NCI-H510A (cell line): ENCODE data around the gene CDC26.
"Not testable (repeated sequence)": the region's sequence is repeated elsewhere in the genome, so short reads cannot be mapped to it uniquely, and the experiment has no call there.

Experiments used
- DNase-seq: peaks from one replicate; lab custom pipeline; 2025; lab: John Stamatoyannopoulos, UW

Gene CDC26

DNA sequence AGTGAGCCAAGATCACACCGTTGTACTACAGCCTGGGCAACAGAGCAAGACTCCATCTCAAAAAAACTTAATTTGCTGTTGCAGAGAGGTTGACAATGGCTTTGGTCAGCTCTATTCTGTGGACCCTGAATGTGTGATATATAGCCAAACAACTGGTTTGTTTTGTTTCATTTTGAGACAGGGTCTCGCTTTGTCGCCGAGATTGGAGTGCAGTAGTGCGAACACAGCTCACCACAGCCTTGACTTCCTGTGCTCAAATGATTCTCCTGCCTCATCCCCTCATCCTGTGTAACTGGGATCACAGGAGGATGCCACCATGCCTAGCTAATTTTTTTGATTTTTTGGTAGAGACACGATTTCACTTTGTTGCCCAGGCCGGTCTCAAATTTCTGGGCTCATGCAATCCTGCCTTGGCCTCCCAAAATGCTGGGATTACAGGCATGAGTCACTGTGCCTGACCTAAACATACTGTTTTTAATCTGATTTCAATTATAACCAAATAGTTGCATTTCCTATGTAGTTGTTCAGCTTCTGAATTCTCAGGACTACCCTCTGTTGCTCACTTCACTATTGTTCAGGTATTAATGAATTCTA lies 18.0 kb upstream of the CDC26 start:
- DNase-seq: no peak

DNA sequence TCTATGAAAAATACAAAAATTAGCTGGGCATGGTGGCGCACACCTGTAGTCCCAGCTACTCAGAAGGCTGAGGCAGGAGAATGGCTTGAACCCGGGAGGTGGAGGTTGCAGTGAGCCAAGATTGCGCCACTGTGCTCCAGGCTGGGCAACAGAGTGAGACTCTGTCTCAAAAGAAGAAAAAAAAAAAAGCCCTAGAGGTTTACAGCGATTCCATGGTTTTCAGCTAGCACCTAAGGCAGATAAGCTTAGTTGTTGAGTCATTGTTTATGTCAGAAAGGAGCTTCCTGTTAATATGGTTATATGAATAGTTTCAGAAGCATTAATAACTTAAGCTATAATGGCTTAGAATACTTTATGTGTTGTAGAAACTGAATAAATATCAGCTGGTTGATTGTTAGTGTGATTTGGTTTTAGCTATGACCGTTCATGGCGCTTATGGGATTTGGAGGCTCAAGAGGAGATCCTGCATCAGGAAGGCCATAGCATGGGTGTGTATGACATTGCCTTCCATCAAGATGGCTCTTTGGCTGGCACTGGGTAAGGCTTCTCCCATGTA lies 14.8 kb upstream of the CDC26 start:
- DNase-seq: no peak

DNA sequence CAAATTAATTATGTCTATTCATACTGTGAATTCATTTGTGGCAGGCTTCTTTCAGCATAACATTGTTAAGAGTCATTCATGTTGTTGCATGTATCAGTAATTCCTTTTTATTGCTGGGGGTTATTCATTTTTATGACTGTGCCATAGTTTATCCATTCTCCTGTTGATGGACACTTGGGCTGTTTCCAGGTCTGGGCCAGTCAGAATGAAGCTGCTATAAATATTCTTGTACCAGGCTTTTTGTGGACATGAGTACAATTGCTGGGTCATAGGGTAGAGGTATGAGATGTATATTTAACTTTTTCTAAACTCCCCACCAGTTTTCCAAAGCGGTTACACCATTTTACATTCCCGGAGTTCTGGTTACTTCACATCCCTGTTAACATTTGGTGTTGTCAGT lies 13.7 kb upstream of the CDC26 start:
- DNase-seq: no peak

DNA sequence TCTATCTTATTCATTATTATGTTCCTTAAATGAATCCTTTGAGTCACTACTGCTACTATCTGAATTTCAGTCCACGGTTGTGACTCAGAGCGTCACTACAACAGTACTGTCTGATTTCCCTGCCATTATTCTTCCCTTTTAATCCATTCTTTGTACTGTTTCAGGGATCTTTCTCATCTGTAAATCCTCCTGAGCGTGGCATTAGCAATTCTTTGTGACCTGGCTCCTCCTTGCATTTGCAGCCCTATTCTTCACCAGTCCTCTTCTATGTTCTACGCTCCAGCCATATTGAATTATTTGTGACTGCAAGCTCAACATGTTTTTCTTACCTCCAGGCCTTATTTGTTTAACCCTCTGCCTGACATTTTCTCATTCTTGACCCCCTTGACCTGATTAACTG lies 6.0 kb upstream of the CDC26 start:
- DNase-seq: no peak

DNA sequence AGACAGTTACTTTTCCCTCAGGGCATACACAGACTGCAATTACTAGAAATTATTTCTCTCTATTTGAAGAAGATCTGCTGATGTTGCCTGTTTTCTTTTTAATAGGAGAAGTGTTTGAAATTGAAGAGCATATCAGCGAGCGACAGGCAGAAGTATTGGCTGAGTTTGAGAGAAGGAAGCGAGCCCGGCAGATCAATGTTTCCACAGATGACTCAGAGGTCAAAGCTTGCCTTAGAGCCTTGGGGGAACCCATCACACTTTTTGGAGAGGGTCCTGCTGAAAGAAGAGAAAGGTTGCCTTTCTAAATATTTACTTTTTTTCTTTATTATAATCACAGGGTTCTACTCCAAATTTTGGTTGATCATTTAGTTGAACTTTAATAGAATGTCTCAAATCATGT lies 3.5 kb upstream of the CDC26 start:
- DNase-seq: no peak

DNA sequence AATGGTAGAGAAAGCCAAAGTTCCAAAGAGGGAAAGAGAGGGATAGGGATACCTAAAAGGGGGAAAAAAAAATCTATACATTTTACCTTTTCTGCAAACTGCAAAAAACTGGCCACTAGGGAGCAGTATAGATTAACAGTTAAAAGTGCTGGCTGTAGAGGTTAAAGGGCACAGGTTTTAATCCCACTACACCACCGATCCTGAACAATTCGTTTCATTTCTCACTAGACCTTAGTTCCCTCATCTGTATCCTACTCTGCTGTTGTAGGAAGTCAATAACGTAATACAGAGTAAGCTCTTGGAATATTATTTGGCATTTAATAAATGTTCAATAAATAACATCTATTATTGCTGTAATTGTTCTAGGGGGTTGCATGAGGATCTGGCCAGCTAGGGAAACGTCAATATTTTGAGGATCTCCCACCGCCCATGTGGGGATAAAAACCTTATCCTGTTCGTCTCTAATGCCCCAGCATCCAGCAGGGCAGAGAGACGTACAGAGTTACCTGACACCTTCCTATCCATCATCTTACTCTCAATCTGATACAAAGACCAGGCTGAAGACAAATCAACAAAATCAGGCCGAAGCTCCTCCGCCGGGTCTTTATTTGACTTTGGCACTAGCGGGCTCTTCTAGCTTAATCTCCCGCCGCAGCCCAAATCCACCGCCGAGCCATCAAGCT lies 757 bp downstream of the CDC26 start:
- DNase-seq: peak; percentile 32

DNA sequence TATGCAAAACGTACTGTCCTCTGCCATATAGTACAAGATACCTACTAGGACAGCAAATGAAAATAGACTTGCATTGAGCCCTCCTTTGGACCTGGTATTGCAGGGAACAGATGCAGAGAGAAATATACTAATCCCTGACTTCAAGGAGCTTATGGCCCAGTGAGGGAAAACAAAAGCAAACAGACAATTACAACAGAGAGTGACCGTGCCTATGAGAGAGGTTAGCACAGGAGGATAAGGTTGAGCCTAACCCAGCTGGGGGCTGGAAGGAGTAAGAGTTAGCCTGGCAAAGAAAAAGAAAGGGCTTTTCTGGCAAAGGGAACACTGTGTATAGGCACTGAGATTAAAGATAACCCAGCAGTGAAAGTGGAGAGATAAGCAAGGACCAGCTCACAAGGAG lies 5.5 kb downstream of the CDC26 start:
- DNase-seq: no peak

DNA sequence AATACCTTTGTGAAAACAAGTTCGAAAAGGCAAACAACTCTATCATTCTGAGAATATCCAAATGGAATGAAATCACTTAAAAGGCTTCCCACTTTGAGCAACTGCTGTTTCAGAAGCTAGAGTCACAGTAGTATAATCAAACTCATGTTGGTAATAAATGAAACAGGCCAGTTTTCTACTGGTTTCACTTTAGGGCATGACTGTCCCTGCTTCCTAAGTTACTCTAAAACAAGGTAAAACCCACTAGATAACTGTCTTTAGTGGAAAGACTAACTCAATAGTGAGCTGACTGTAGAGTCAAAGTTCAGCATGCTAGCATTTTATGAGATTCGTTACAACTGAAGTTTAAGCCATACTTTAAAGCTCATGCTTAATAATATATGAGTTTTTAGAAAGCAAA lies 6.0 kb downstream of the CDC26 start:
- DNase-seq: no peak

DNA sequence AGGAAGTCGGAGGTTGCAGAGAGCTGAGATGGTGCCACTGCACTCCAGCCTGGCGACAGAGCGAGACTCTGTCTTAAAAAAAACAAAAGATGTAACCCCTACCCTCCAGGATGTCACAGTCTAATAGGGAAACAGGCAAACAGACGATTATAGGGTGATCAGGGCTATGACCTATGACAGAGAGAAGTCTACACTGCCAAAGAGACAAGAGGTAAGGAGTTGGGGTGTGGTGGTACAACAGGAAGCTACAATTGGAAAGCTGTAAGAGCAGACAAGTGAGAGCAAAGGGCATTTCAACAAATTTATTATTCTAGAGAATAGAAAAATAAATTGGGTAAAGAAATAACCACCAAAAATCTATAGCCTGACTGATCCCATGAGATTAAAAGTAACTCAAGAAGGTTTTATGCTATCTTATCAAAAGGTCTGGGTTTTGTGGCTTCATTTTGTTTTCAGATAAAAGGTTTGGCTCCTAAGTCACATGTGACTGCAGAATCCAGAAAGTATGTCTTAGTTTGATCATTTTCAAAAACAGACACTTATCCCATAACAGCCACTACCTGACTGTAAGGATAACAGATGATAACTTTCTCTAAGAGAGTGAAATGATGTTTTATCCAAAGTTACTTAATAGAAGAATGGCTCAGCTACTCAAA lies 7.3 kb downstream of the CDC26 start:
- DNase-seq: no peak

DNA sequence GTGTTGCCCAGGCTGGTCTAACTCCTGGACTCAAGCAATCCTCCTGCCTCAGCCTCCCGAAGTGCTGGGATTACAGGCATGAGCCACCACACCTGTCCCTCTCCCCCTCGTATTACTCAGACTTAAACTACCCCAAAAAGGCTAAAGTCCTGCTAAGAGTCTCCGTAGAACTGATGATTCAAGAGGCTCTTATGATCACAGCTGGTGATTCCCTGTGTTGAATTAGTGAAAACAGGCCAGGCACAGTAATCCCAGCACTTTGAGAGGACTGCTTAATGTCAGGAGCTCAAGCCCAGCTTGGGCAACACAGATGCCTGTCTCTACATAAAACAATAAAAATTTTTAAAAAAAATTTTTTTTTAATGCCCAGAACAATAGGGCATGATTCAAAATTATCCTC lies 9.2 kb downstream of the CDC26 start:
- DNase-seq: no peak

DNA sequence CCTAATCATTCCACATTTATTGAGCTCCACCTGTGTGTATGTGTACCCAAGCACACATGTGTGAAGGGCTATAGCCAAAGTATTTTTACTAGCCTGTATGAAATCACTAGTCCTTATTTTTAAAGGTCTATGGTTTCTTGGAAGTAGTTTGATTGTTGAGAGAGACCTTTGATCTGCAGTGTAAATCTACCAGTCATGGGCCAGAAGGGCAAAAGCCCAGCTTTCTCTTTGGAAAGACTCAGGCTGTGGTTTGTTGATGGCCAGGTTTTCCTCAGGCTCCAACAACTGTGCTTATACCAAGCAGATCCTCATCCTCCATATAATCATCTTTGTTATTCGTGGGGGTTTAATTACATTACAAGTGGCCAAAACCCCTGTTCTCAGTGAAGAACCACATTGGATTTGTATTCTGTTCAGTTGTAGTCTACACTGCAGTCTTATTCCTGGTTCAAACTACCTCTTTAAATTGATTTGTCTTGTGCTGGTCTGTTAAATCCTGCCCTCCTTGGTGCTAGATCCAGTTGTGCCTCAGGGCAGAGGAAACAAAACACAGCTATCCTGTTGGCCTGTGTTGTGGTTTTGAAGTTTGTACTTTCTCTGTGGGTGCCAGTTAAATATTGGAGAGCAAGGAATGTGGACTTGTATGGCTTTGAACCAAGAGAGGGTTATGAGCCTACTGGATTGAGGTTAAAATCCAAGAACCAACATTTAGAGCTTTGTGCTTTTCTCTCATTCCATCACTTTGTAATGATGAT lies 13.3 kb downstream of the CDC26 start:
- no peak for DNase-seq

DNA sequence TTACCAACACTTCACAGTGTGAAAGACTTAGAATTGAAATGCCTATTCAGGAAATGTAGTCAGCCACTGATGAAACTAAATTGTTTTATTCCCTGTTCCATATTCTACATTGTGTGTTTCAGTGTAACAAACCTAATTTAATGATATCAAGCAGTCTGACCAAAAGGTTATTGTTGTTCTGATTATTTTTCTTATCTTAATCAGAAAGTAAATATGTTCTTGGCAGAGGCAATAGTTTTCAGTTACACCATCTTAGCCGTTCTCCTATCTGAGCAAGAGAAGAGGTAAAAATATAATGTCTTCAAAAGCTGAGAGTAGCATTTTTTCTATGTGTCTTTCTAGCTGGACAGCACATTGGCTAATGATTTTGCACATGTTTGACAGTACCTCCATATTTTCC lies 17.1 kb downstream of the CDC26 start:
- no peak for DNase-seq

DNA sequence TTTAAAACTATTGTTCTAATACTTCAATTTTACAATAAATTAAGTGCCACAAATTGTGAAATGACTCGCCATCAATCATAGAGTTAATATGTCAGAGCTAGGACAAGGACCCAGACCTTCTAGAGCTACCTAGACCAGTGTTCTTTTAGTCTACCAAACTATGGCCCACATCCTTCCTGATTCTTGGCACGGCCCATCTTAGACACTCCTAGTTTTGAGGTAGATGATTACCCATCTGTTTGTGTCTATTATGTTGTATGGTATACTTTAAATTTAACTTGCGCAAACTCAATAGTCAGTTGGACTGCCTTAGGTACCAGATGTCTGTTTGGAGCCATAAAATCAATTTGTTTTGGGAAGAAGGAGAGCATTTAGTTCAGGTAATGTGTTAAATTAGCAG lies 17.5 kb downstream of the CDC26 start:
- no peak for DNase-seq

DNA sequence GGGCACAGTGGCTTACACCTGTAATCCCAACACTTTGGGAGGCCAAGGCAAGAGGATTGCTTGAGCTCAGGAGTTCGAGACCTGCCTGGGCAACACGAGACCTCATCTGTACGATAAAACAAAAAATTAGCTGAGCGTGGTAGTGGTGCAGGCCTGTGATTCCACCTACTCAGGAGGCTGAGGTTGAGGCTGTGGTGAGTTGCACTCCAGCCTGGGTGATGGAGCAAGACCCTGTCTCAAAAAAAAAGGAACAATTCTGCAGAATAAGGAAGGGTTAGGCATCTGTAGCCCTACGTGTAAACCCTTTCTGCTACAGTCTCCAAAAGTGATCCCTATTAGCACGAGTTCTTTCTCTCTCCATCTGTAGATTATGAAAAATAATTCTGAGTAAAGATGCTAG lies 19.9 kb downstream of the CDC26 start:
- DNase-seq: no peak

DNA sequence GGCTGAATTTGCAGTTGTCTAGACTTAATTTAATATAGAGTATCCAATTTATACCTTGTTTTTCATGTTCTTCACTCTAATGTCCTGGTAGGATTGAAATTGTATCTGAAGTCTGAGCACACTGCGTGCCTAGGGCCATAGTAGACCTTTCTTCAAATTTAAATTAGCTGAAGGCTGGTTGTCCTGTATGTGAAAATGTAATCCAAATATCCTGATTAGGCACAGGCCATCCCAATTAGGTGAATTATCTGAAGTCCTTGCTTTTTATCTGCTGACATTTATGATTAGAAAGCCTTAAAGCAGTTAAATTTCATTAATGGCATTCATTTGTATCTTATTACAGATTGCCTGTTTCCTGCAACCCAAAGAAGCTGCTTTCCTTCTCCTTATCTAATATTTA lies 20.4 kb downstream of the CDC26 start:
- DNase-seq: no peak

DNA sequence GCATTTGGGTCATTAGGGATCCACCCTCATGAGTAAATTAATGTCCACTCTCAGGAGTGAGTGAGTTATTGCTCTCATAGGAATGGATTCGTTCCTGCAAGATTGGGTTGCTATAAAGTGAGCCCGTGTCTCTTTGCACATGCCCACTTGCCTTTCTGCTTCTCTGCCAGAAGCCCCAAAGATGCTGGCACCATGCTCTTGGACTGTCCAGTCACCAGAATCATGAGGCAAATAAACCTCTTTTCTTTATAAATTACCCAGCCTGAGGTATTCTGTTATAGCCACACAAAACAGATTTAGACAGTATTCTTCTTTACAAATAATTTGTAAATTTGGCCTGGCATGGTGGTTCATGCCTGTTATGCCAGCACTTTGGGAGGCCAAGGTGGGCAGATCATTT lies 24.6 kb downstream of the CDC26 start:
- DNase-seq: no peak

DNA sequence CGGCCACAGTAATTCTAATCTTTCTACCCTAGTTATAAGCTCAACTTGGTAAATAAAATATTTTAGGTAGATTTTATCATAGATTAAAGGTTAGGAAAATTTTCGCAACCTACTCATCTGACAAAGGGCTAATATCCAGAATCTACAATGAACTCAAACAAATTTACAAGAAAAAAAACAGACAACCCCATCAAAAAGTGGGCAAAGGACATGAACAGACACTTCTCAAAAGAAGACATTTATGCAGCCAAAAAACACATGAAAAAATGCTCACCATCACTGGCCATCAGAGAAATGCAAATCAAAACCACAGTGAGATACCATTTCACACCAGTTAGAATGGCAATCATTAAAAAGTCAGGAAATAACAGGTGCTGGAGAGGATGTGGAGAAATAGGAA lies 25.7 kb downstream of the CDC26 start:
- not testable (repeated sequence) for DNase-seq

DNA sequence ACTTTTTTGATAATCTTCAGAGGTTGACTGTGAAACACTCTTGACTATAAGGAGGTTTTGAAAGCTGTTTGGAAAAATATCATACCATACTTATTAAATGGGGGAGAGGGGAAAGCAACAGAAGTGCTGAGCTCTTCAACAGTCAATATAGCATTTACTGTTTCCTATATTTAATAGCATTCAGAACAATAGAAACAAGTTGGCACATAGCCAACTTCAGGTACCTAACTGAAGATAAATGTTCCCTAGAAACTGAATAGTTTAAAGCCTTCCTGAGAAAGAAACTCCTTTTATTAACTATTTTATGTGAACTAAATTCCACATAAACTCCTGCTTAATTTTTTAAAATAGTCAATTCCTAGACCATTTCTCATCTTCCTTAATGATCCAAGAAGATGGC lies 27.7 kb downstream of the CDC26 start:
- DNase-seq: no peak

DNA sequence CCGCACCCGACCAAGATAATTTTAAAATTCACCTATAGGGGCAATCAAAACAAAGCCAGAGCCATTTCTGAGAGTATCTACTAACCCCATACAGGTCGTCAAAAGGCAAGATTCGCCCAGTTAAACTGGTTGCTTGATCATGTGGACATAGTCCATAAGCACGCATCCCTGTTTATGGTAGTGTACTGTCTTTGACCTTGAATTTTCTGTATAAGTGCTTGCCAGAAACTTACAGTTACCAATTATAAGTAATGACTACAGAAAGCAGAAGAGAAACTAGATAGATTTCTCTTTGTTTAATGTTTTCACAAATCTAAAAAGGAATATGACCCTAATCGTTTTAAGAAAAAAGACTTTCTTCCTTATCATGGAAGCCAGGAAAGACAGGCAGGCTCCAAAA lies 28.4 kb downstream of the CDC26 start:
- no peak for DNase-seq

DNA sequence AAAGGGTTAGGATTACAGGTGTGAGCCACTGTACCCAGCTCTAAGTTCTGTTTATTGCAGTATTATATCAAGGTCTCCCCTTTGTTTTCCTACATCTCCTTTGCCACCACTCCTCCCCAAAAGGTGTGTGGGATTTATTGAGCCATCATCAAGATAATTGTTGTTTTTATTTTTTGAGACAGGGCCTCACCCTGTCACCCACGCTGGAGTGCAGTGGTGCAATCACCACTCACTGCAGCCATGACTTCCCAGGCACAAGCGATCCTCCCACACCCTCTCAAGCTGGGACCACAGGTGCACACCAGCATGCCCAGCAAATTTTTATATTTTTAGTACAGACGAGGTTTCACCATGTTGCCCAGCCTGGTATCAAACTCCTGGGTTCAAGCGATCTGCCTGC lies 29.5 kb downstream of the CDC26 start:
- no peak for DNase-seq

DNA sequence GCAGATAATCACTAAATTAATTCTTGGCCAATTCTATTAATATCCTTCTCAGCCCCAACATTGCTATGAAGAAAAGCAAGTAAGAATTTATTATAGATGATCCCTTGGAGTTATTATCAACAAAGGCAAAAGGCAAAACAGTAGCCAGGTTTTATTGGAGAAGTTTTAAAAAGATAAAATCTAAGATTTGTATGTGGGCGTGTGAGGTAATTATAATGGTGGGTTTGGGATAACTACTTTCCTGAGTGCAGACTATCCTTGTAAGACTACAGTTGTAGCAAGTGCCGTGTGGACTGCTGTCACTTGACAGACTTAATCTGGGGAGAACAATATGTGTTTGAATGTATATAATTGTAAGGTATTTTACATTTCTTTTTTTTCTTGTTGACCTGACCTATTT lies 30.8 kb downstream of the CDC26 start:
- no peak for DNase-seq

DNA sequence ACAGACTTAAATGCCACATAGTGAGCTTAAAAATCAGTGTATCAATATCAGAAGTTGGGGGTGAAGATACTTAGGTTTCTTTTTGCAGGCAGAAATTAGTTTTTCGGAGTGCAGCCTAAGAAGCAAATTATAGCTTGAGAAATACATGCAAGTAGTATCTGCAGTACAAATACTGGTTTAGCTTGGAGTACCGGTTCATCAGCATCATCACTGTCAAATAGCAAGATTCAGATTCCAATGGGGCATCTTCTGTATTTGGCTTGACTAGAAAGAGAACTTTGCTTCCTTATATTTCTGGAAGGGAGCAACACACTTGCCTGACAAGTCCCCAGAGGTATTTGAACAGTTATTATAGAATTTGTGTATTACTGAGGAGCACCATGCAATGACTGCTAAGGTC lies 34.2 kb downstream of the CDC26 start:
- no peak for DNase-seq

DNA sequence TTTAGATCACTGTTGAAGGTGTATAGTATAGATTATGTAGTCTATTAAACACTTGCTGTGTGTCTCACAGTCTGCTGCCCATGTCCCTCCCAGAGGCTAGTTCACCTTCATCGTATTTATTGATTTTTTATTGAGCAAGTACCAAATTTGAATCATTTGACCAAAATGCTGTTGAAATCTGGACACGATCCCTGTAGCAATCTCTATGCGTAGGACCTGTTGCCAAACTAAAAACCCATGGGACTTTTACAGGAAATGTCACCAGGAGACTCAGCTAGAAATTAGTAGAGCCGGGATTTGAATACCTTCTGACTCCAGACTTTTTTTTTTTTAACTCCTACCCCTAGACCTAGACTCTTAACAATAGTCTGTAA lies 36.5 kb downstream of the CDC26 start:
- DNase-seq: no peak
